PC-3 (cell line): ENCODE measurements around the gene SEC14L1. TPM values are rescaled to one million over a fixed set of nuclear protein-coding genes. Genes with fewer than 3 reads are reported as not detected.

Source experiments
- ATAC-seq: fragments of 200-7000 bp; cut with Tn5 transposase; 2 replicates; pipeline ENCODE4 v1.9.1; 2020; ENCODE audit warnings: mild to moderate bottlenecking, moderate library complexity
- BruUV-seq: library from RNA; stranded (reverse); fragments of 400-500 nt; replicated peaks from 2 replicates; lab custom pipeline; 2021; lab: Mats Ljungman, UMichigan
- CTCF ChIA-PET: fragments of 300-600 bp; sonication (Branson Sonifier 250); formaldehyde crosslinking; loops from one replicate; lab custom pipeline; 2022; ENCODE audit warnings: antibody characterized with exemption; lab: Charles Lee
- POLR2A ChIA-PET: fragments of 300-600 bp; sonication (Branson Sonifier 250); formaldehyde crosslinking; loops from one replicate; lab custom pipeline; 2022; ENCODE audit warnings: antibody characterized with exemption; ENCODE audit not compliant: unreplicated experiment; lab: Charles Lee
- DNase-seq: peaks from one replicate; pipeline ENCODE4 v3.0.0-alpha.2; 2015
- H2AFZ ChIP-seq: fragments of 300-600 bp; sonication (generic); 2 replicates; pipeline ENCODE4 v1.6.0; 2016; ENCODE audit warnings: antibody characterized with exemption, low read length
- H3F3A ChIP-seq: fragments of 300-600 bp; sonication (generic); one replicate; pipeline ENCODE4 v1.6.0; 2017; ENCODE audit warnings: antibody characterized with exemption, low read length, control low read depth, mild to moderate bottlenecking; ENCODE audit not compliant: unreplicated experiment
- H3K27ac ChIP-seq: fragments of 300-600 bp; sonication (generic); 2 replicates; pipeline ENCODE4 v1.5.1; 2016; ENCODE audit warnings: mild to moderate bottlenecking, low read length
- H3K27me3 ChIP-seq: fragments of 300-600 bp; sonication (generic); 2 replicates; pipeline ENCODE4 v1.6.1; 2016; ENCODE audit warnings: low read length, mixed read lengths
- H3K36me3 ChIP-seq: fragments of 300-600 bp; sonication (generic); 2 replicates; pipeline ENCODE4 v1.6.1; 2016; ENCODE audit warnings: low read depth, mixed run types, low read length, mixed read lengths
- H3K4me1 ChIP-seq: fragments of 300-600 bp; sonication (generic); 2 replicates; pipeline ENCODE4 v1.5.1; 2016; ENCODE audit warnings: low read length; ENCODE audit not compliant: insufficient read depth
- H3K4me2 ChIP-seq: fragments of 300-600 bp; sonication (generic); 2 replicates; pipeline ENCODE4 v1.6.0; 2016; ENCODE audit warnings: low read length
- H3K4me3 ChIP-seq: fragments of 300-600 bp; sonication (generic); 2 replicates; pipeline ENCODE4 v1.5.1; 2016; ENCODE audit warnings: mild to moderate bottlenecking, low read length, mixed read lengths
- H3K79me2 ChIP-seq: fragments of 300-600 bp; sonication (generic); 2 replicates; pipeline ENCODE4 v1.6.1; 2017; ENCODE audit warnings: low read length, mixed read lengths
- H3K9ac ChIP-seq: fragments of 300-600 bp; sonication (generic); 2 replicates; pipeline ENCODE4 v1.6.0; 2016; ENCODE audit warnings: mild to moderate bottlenecking, low read length
- H3K9me2 ChIP-seq: fragments of 300-600 bp; sonication (generic); replicated peaks from 2 replicates; pipeline ENCODE4 v1.6.1; 2016; ENCODE audit warnings: mixed run types, low read length, mixed read lengths
- H3K9me3 ChIP-seq: fragments of 300-600 bp; sonication (generic); 2 replicates; pipeline ENCODE4 v1.6.1; 2016; ENCODE audit warnings: low read length, mixed read lengths
- H4K20me1 ChIP-seq: fragments of 300-600 bp; sonication (generic); 2 replicates; pipeline ENCODE4 v1.6.1; 2016; ENCODE audit warnings: low read length, mixed read lengths
- CTCF ChIP-seq: fragments of 300-600 bp; sonication (generic); conservative IDR thresholded peaks from 2 replicates; pipeline ENCODE4 v1.5.1; 2017; ENCODE audit warnings: antibody characterized with exemption, low read depth, mild to moderate bottlenecking, low read length
- EZH2 ChIP-seq: fragments of 300-600 bp; sonication (generic); IDR thresholded peaks from one replicate; pipeline ENCODE4 v1.6.1; 2017; ENCODE audit warnings: antibody characterized with exemption, mild to moderate bottlenecking, low read length; ENCODE audit not compliant: unreplicated experiment
- EZH2phosphoT487 ChIP-seq: fragments of 300-600 bp; sonication (generic); IDR thresholded peaks from 2 replicates; pipeline ENCODE4 v1.6.1; 2018; ENCODE audit warnings: mild to moderate bottlenecking, antibody characterized with exemption, low read length, borderline replicate concordance
- intact Hi-C: fragments of 100-400 bp; cut with micrococcal nuclease; formaldehyde crosslinking; loops from 2 replicates; pipeline ENCODE4 v1.9.0; 2023
- total RNA-seq: library from RNA; depleted of rRNA; stranded (reverse); fragments of >200 nt; gene quantifications from 2 replicates; pipeline ENCODE4 v1.2.3, GENCODE V29; 2014

The SEC14L1 gene
- total RNA-seq, 1 experiment from 2014 or later = 39.8 TPM

DNA sequence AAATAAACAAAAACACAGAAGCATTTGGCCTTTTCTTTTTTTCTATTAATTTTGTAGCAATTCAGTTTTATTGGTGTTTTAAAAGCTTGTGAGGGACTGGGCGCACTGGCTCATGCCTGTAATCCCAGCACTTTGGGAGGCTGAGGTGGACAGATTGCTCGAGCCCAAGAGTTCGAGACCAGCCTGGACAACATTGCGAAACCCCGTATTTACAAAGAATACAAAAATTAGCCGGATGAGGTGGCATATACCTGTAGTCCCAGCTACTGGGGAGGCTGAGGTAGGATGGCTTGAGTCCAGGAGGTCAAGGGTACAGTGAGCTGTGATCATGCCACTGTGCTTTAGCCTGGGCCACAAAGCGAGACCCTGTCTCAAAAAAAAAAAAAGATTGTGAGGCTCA, 53.4 kb downstream of the SEC14L1 start:
- POLR2A ChIA-PET = interaction anchor here (0.6 kb wide), 1 partner anchor 95 kb away, joined by 3 read pairs; no protein-coding TSS in a partner anchor
- no peak overlapping the region for H3K9ac ChIP-seq
- H3K4me1 ChIP-seq = no peaks in the 10 kb centered on the region
- H3K9me3 ChIP-seq = no peaks in the 10 kb centered on the region
- no peaks in the 10 kb centered on the region for H4K20me1 ChIP-seq
- peaks cover 17% of the 10 kb centered on the region for H3K79me2 ChIP-seq
- ATAC-seq (no peak), DNase-seq (no peak)
- no peak overlapping the region for H3K4me2 ChIP-seq
- CTCF ChIA-PET = no interaction called here
- H2AFZ ChIP-seq = no peak overlapping the region
- H3K36me3 ChIP-seq = peaks cover 71% of the 10 kb centered on the region
- H3K27ac ChIP-seq = no peak overlapping the region
- no peak overlapping the region for H3K4me3 ChIP-seq
- intact Hi-C loops = no loop called here
- TF ChIP-seq CTCF = no peak
- TF ChIP-seq EZH2phosphoT487 = no peak
- TF ChIP-seq EZH2 = no peak
- no peaks in the 10 kb centered on the region for H3F3A ChIP-seq
- H3K9me2 ChIP-seq = no peaks in the 10 kb centered on the region
- no peaks in the 10 kb centered on the region for H3K27me3 ChIP-seq
- no TSS peak for BruUV-seq

DNA sequence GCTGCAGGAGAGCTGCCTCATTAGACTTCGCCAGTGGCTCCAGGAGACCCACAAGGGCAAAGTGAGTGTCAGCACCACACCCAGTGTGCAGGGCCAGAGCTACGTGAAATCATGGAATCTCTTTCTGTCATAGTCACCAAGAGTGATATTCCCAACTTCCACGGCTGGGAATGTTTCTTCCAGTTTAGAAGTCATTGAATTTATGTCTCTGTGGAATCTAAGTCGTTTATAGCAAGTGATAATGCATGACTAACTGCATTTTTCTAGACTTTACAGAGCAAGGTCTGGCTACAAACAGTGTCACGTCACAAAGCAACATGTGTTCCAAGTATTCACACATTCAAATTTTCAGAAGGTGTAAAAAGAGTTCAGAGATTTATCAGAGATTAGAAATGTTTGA, 55.5 kb downstream of the SEC14L1 start:
- DNase-seq (no peak), ATAC-seq (no peak)
- Histone ChIP-seq H2AFZ (no peak overlapping the region), H3F3A (no peaks in the 10 kb centered on the region), H3K9ac (no peak overlapping the region), H4K20me1 (no peaks in the 10 kb centered on the region), H3K36me3 (peaks cover 81% of the 10 kb centered on the region), H3K79me2 (no peaks in the 10 kb centered on the region), H3K9me2 (no peaks in the 10 kb centered on the region), H3K9me3 (no peaks in the 10 kb centered on the region), H3K4me1 (no peaks in the 10 kb centered on the region), H3K27me3 (no peaks in the 10 kb centered on the region), H3K4me3 (no peak overlapping the region), H3K27ac (no peak overlapping the region), H3K4me2 (no peak overlapping the region)
- ChIA-PET POLR2A (no interaction called here), CTCF (no interaction called here)
- BruUV-seq = no TSS peak
- intact Hi-C loops = no loop called here
- TF ChIP-seq EZH2 (no peak), EZH2phosphoT487 (no peak), CTCF (no peak)

DNA sequence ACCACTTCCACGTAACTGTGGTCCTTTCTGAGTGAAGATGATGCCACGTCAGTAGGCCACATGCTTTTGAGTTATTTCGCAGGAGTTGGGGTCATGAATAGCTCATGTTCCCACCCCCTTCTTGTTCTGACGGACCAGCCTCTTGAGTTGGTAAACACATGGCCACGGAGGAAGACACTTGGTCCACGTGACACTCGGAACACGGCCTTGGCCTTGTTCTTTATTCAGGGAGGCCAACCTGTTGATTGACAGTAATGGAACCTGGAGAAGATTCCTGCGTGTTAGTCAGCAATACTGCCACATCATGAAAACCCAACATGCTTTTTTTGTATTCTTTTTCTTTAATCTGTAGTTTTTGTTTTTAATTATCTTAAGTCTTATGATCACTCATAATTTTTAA, 56.3 kb downstream of the SEC14L1 start:
- Histone ChIP-seq H3K4me1 (no peaks in the 10 kb centered on the region), H4K20me1 (no peaks in the 10 kb centered on the region), H3K9ac (no peak overlapping the region), H3F3A (no peaks in the 10 kb centered on the region), H3K79me2 (no peaks in the 10 kb centered on the region), H3K9me3 (no peaks in the 10 kb centered on the region), H3K4me3 (no peak overlapping the region), H3K4me2 (no peak overlapping the region), H2AFZ (no peak overlapping the region), H3K27ac (no peak overlapping the region), H3K9me2 (no peaks in the 10 kb centered on the region), H3K27me3 (no peaks in the 10 kb centered on the region), H3K36me3 (peaks cover 82% of the 10 kb centered on the region)
- CTCF ChIA-PET = no interaction called here
- POLR2A ChIA-PET = no interaction called here
- no TSS peak for BruUV-seq
- no peak for ATAC-seq
- no peak for DNase-seq
- no peak for TF ChIP-seq EZH2
- no peak for TF ChIP-seq EZH2phosphoT487
- TF ChIP-seq CTCF = no peak
- intact Hi-C loops = no loop called here
